ENCODE data around the gene SIAH1. TPM values are rescaled to one million over a fixed set of nuclear protein-coding genes. Genes with fewer than 3 reads are reported as not detected.

SIAH1 gene
- total RNA-seq, 4 donors from 2014 or later, result 26.2 to 44.3 (median 31.6) TPM

- Histone ChIP-seq H3K27ac (no peak overlapping the region), H3K27me3 (no peaks in the 10 kb centered on the region), H3K4me1 (peaks cover 14% of the 10 kb centered on the region), H3K4me3 (no peak overlapping the region), H3K9me3 (no peaks in the 10 kb centered on the region), H3K36me3 (peaks cover 41% of the 10 kb centered on the region)
- 93% methylated on average over 5 of the region's 5 CpGs for WGBS
- no peak for DNase-seq (ENCODE audit: low spot score in 2 of 2)
- TF ChIP-seq POLR2AphosphoS5 (IDR thresholded peaks at IDR 0.05), result no peak
- TF ChIP-seq CTCF (IDR thresholded peaks at IDR 0.05), result no peak
These were observed 52.2 kb downstream of the SIAH1 start for GRCh38 chr16:48332978-48333377.

- DNase-seq (ENCODE audit: low spot score in 2 of 2), result no peak
- WGBS, result 21% methylated on average over 3 of the region's 3 CpGs
- Histone ChIP-seq H3K27me3 (no peaks in the 10 kb centered on the region), H3K36me3 (peaks cover 21% of the 10 kb centered on the region), H3K4me1 (peaks cover 14% of the 10 kb centered on the region), H3K4me3 (no peak overlapping the region), H3K9me3 (no peaks in the 10 kb centered on the region), H3K27ac (no peak overlapping the region)
- TF ChIP-seq CTCF (IDR thresholded peaks at IDR 0.05), result no peak
- TF ChIP-seq POLR2A (IDR thresholded peaks at IDR 0.05), result no peak
- no peak for TF ChIP-seq EP300 (IDR thresholded peaks at IDR 0.05)
- no peak for TF ChIP-seq POLR2AphosphoS5 (IDR thresholded peaks at IDR 0.05)
These were observed 54.4 kb downstream of the SIAH1 start for GRCh38 chr16:48330841-48331192.

- Histone ChIP-seq H3K9me3 (no peaks in the 10 kb centered on the region), H3K27ac (no peak overlapping the region), H3K27me3 (no peaks in the 10 kb centered on the region), H3K36me3 (peaks cover 16% of the 10 kb centered on the region), H3K4me3 (no peak overlapping the region), H3K4me1 (peaks cover 14% of the 10 kb centered on the region)
- TF ChIP-seq EP300 (IDR thresholded peaks at IDR 0.05) (no peak), POLR2A (IDR thresholded peaks at IDR 0.05) (no peak), CTCF (IDR thresholded peaks at IDR 0.05) (no peak), POLR2AphosphoS5 (IDR thresholded peaks at IDR 0.05) (no peak)
- DNase-seq (ENCODE audit: low spot score in 2 of 2), result no peak
- WGBS, result 81% methylated on average over 2 of the region's 2 CpGs
These were observed 54.9 kb downstream of the SIAH1 start for GRCh38 chr16:48330189-48330840.

- H3K4me1 ChIP-seq, result peaks cover 14% of the 10 kb centered on the region
- H3K9me3 ChIP-seq, result no peaks in the 10 kb centered on the region
- TF ChIP-seq POLR2AphosphoS5 (IDR thresholded peaks at IDR 0.05), result no peak
- no peak for TF ChIP-seq POLR2A (IDR thresholded peaks at IDR 0.05)
- TF ChIP-seq EP300 (IDR thresholded peaks at IDR 0.05), result no peak
- no peak for TF ChIP-seq CTCF (IDR thresholded peaks at IDR 0.05)
- peaks cover 8% of the 10 kb centered on the region for H3K36me3 ChIP-seq
- DNase-seq (ENCODE audit: low spot score in 2 of 2), result no peak
- no peak overlapping the region for H3K27ac ChIP-seq
- H3K27me3 ChIP-seq, result no peaks in the 10 kb centered on the region
- WGBS, result 92% methylated on average over 4 of the region's 4 CpGs
- no peak overlapping the region for H3K4me3 ChIP-seq
These were observed 56.1 kb downstream of the SIAH1 start for GRCh38 chr16:48329138-48329537.

- TF ChIP-seq EP300 (IDR thresholded peaks at IDR 0.05) (no peak), POLR2AphosphoS5 (IDR thresholded peaks at IDR 0.05) (no peak), CTCF (IDR thresholded peaks at IDR 0.05) (no peak), POLR2A (IDR thresholded peaks at IDR 0.05) (no peak)
- H3K36me3 ChIP-seq, result peaks cover 9% of the 10 kb centered on the region
- H3K4me3 ChIP-seq, result no peak overlapping the region
- no peaks in the 10 kb centered on the region for H3K9me3 ChIP-seq
- no peak overlapping the region for H3K27ac ChIP-seq
- DNase-seq (ENCODE audit: low spot score in 2 of 2), result no peak
- WGBS, result 83% methylated on average over 4 of the region's 4 CpGs
- H3K4me1 ChIP-seq, result peaks cover 14% of the 10 kb centered on the region
- no peaks in the 10 kb centered on the region for H3K27me3 ChIP-seq
These were observed 58.3 kb downstream of the SIAH1 start for GRCh38 chr16:48326915-48327314.
